Thymus (tissue), 11 donors: ENCODE measurements around the gene ADGRF5. TPM values are rescaled to one million over a fixed set of nuclear protein-coding genes. Genes with fewer than 3 reads are reported as not detected.

ENCODE experiments used
- DNase-seq, 9 donors: peaks; one replicate each; pipeline ENCODE4 v3.0.0-alpha.2; 2013; ENCODE audit warnings: low spot score in 9 of 9, low read depth in 6 of 9, missing footprints in 1 of 9
- H3K27ac ChIP-seq, 2 donors: one replicate each; pipeline ENCODE4 v1.5.1; 2013; ENCODE audit warnings: control low read depth in 1 of 2, low read depth in 1 of 2, low read length in 1 of 2, mild to moderate bottlenecking in 1 of 2, moderate library complexity in 1 of 2
- H3K27me3 ChIP-seq, 2 donors: one replicate each; pipeline ENCODE4 v1.5.1; 2013; ENCODE audit warnings: low read length in 1 of 2; ENCODE audit not compliant: control insufficient read depth in 2 of 2, insufficient read depth in 1 of 2
- H3K36me3 ChIP-seq, 2 donors: one replicate each; pipeline ENCODE4 v1.5.1; 2013; ENCODE audit warnings: low read length in 1 of 2, mild to moderate bottlenecking in 1 of 2, moderate library complexity in 1 of 2; ENCODE audit not compliant: control insufficient read depth in 2 of 2, insufficient read depth in 2 of 2
- H3K4me1 ChIP-seq, 2 donors: one replicate each; pipeline ENCODE4 v1.5.1; 2013; ENCODE audit warnings: low read length in 2 of 2; ENCODE audit not compliant: control insufficient read depth in 2 of 2, insufficient read depth in 2 of 2
- H3K4me3 ChIP-seq, 2 donors: one replicate each; pipeline ENCODE4 v1.5.1; 2013; ENCODE audit warnings: low read length in 2 of 2, control low read depth in 1 of 2, mild to moderate bottlenecking in 1 of 2
- H3K9me3 ChIP-seq, 2 donors: one replicate each; pipeline ENCODE4 v1.5.1; 2013; ENCODE audit warnings: low read length in 1 of 2, mild to moderate bottlenecking in 1 of 2; ENCODE audit not compliant: control insufficient read depth in 2 of 2, insufficient read depth in 1 of 2
- WGBS: extraction: QIAGEN DNeasy Blood & Tissue Kit; methylation state at CpG from one replicate; pipeline ENCODE4 v1.1.7; 2013; 5-methylcytosine and 5-hydroxymethylcytosine counted together
- polyA plus RNA-seq: library from polyadenylated mRNA; stranded (reverse); fragments of 200-250 nt; gene quantifications from one replicate; pipeline ENCODE4 v1.2.3, GENCODE V29; 2013
- total RNA-seq: library from RNA; stranded (reverse); fragments of 120-200 nt; gene quantifications from one replicate; pipeline ENCODE4 v1.2.4, GENCODE V29; 2013
- donor health status: healthy.

Gene ADGRF5
- total and polyA plus RNA-seq, 2 donors: 4.2 to 5.0 TPM

GRCh38 chr6:46918806-46919205 lies 2.9 kb downstream of the ADGRF5 start:
- H3K27ac ChIP-seq: no peak overlapping the region
- no peak overlapping the region for H3K4me3 ChIP-seq
- H3K27me3 ChIP-seq: no peaks in the 10 kb centered on the region

DNA sequence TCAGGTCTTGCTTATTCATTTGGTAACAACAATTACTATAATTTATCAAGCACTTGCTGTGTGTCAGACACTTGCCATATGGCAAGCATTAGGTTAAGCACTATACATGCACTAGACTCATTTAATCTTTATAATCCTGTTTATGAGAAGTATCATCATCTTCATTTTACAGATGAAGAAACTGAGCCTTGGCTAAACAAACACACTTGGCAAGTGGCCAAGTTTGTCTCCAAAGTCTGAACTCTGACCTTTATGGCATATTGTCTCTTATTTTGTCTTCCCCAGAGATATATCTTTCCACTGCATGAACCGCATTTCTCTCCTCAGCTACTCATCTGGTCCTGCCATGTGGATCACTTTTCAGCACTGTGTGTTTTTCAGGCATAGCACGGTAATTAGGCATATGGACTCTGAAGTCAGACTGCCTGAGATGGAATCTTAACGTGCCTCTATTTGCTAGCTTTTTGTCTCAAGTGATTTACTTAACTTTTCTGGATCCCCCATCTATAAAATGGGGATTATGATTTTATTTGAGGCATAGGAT lies 4.7 kb downstream of the ADGRF5 start:
- no peak for DNase-seq
- H3K27ac ChIP-seq: no peak overlapping the region
- no peaks in the 10 kb centered on the region for H3K27me3 ChIP-seq
- WGBS: 93% methylated on average over 3 of the region's 3 CpGs
- no peaks in the 10 kb centered on the region for H3K36me3 ChIP-seq
- no peak overlapping the region for H3K4me3 ChIP-seq
- H3K9me3 ChIP-seq: no peaks in the 10 kb centered on the region
- H3K4me1 ChIP-seq: no peaks in the 10 kb centered on the region

More at GRCh38 chr6:46918806-46919205, 2.9 kb downstream of the ADGRF5 start:
- Histone ChIP-seq H3K4me1 (no peaks in the 10 kb centered on the region), H3K9me3 (no peaks in the 10 kb centered on the region), H3K36me3 (no peaks in the 10 kb centered on the region)
- DNase-seq: no peak
- 95% methylated on average over 3 of the region's 3 CpGs for WGBS

DNA sequence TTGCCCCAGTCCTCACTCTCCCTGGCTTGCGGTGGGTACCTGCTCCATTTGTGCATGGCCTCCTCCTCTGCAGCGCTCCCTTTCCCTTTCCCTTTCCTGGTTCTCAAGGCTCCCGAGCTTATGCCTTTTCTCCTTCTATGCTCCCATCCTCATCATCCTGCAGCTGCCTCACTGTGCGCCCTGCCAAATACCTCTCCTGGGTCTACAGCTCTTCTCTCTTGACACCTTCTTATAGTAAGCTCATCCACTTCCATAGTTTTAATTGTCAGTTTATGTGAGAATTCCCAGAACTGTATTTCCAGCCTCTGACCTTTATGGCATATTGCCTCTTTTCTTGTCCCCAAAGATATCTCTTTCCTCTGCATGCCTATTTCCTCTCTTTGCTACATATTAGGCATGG lies 5.9 kb downstream of the ADGRF5 start:
- Histone ChIP-seq H3K9me3 (no peaks in the 10 kb centered on the region), H3K36me3 (no peaks in the 10 kb centered on the region), H3K4me3 (no peak overlapping the region), H3K27ac (no peak overlapping the region), H3K4me1 (no peaks in the 10 kb centered on the region), H3K27me3 (no peaks in the 10 kb centered on the region)
- WGBS: 97% methylated on average over 4 of the region's 4 CpGs
- DNase-seq: no peak

DNA sequence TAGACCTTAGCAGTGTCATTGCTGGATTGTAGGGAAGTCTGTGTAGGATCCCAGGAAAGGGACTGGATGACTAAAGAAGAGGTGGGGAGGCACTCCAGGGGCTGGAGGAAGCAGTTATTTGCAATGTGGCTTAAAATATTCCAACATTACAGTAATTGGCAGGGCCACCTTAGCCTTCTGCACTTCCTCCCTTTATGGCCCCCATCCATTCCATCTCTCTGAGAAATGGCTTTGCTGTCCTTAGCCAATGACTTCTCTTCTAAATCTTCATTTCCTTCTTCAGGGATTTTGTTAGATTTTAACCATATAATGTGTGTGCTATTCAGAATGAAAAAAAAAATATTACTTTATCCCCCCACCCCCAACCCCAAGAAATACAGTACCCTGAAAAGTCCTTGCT lies 6.4 kb downstream of the ADGRF5 start:
- H3K27ac ChIP-seq: no peak overlapping the region
- no peaks in the 10 kb centered on the region for H3K36me3 ChIP-seq
- H3K27me3 ChIP-seq: no peaks in the 10 kb centered on the region
- no peaks in the 10 kb centered on the region for H3K9me3 ChIP-seq
- H3K4me1 ChIP-seq: no peaks in the 10 kb centered on the region
- no peak overlapping the region for H3K4me3 ChIP-seq
- no peak for DNase-seq

GRCh38 chr6:46914279-46914810 lies 7.4 kb downstream of the ADGRF5 start:
- WGBS: 96% methylated on average over 4 of the region's 4 CpGs
- no peaks in the 10 kb centered on the region for H3K9me3 ChIP-seq
- H3K36me3 ChIP-seq: no peaks in the 10 kb centered on the region
- no peaks in the 10 kb centered on the region for H3K27me3 ChIP-seq
- H3K4me3 ChIP-seq: no peak overlapping the region
- DNase-seq: no peak
- no peak overlapping the region for H3K27ac ChIP-seq
- H3K4me1 ChIP-seq: no peaks in the 10 kb centered on the region

DNA sequence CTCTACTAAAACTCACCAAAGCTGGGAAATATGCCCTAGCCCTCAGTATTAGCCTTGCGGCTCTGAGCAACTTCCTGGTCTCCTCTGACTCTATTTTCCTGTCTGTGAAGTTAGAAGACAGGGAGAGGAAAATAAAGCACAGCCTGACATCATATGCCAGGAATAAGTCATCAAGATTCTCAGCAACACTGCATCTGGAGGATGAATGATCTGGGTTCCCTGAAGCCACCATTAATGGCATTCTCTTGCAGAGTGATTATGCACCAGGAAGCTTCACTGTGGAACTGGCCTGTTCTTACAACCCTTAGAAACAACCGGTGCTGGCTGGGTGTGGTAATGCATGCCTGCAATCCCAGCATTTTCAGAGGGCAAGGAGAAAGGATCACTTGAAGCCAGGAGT lies 12.4 kb downstream of the ADGRF5 start:
- no peak overlapping the region for H3K27ac ChIP-seq
- 87% methylated on average over 2 of the region's 2 CpGs for WGBS

GRCh38 chr6:46906776-46907175 lies 15.0 kb downstream of the ADGRF5 start:
- H3K36me3 ChIP-seq: no peaks in the 10 kb centered on the region
- H3K9me3 ChIP-seq: no peaks in the 10 kb centered on the region
- no peaks in the 10 kb centered on the region for H3K4me1 ChIP-seq
- H3K27me3 ChIP-seq: no peaks in the 10 kb centered on the region
- no peak overlapping the region for H3K4me3 ChIP-seq
- DNase-seq: no peak
- no peak overlapping the region for H3K27ac ChIP-seq
- 97% methylated on average over 3 of the region's 3 CpGs for WGBS

More for the DNA sequence above, 12.4 kb downstream of the ADGRF5 start:
- Histone ChIP-seq H3K4me3 (no peak overlapping the region), H3K9me3 (no peaks in the 10 kb centered on the region), H3K4me1 (no peaks in the 10 kb centered on the region), H3K36me3 (no peaks in the 10 kb centered on the region), H3K27me3 (no peaks in the 10 kb centered on the region)
- no peak for DNase-seq

- H3K9me3 ChIP-seq: no peaks in the 10 kb centered on the region
- no peak overlapping the region for H3K27ac ChIP-seq
- no peaks in the 10 kb centered on the region for H3K4me1 ChIP-seq
- no peaks in the 10 kb centered on the region for H3K27me3 ChIP-seq
- WGBS: 95% methylated on average over 3 of the region's 3 CpGs
- no peaks in the 10 kb centered on the region for H3K36me3 ChIP-seq
- no peak overlapping the region for H3K4me3 ChIP-seq
- DNase-seq: no peak
Observed at GRCh38 chr6:46904117-46904516, 17.6 kb downstream of the ADGRF5 start.

DNA sequence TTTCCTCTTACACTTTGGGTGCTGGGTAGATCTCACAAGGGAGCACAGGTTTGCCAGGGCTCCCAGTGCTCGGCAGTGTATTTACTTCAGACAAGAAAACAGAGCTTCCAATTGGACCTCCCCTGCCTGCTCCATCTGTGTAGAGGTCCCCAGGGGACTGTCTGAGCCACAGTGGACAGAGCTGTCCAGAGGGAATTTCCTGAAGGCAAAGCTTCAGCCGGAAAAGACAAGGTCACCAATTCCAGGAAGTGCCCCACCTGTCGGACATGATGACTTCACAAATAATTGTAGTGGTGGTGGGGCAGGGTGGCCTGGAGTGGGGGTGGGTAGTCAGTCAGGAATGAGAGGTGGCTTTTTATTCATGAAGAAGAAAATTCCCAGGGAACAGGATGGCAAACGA lies 18.6 kb downstream of the ADGRF5 start:
- Histone ChIP-seq H3K27ac (no peak overlapping the region), H3K27me3 (no peaks in the 10 kb centered on the region), H3K4me3 (no peak overlapping the region), H3K4me1 (no peaks in the 10 kb centered on the region), H3K9me3 (no peaks in the 10 kb centered on the region), H3K36me3 (no peaks in the 10 kb centered on the region)
- WGBS: 94% methylated on average over 4 of the region's 4 CpGs
- no peak for DNase-seq
